K562 (cell line): ENCODE results near the gene CCL21. TPM values are rescaled to one million over a fixed set of nuclear protein-coding genes. Genes with fewer than 3 reads are reported as not detected.

Source experiments
- CREBBP ChIP-seq: IDR thresholded peaks from one replicate; pipeline ENCODE4 v1.6.1; 2012; ENCODE audit warnings: low read depth, mild to moderate bottlenecking, control low read depth, inconsistent platforms, low read length
- CTCFL ChIP-seq: IDR thresholded peaks from 2 replicates; pipeline ENCODE4 v1.6.1; 2011; ENCODE audit warnings: borderline replicate concordance, low read depth, mild to moderate bottlenecking, moderate library complexity, low read length; ENCODE audit not compliant: insufficient read depth, poor library complexity, severe bottlenecking
- E2F4 ChIP-seq: sonication (generic); formaldehyde crosslinking; IDR thresholded peaks from 2 replicates; pipeline ENCODE4 v1.8.0; 2022; ENCODE audit warnings: mild to moderate bottlenecking, low read depth, missing genetic modification reagents
- IFI16 ChIP-seq: fragments of 250-450 bp; sonication (Bioruptor Pico); IDR thresholded peaks from 2 replicates; pipeline ENCODE4 v2.1.2; 2022; ENCODE audit warnings: mild to moderate bottlenecking, inconsistent platforms
- MAFF ChIP-seq: IDR thresholded peaks from 2 replicates; pipeline ENCODE4 v1.6.1; 2012; ENCODE audit warnings: low read length, improper control_type of control experiment
- MLLT1 ChIP-seq, 2 experiments: fragments of 450-650 bp; IDR thresholded peaks; 2 replicates each; pipeline ENCODE4 v1.6.1; 2016
- PHF20 ChIP-seq: fragments of 450-650 bp; IDR thresholded peaks from 2 replicates; pipeline ENCODE4 v1.6.1; 2018; ENCODE audit not compliant: partially characterized antibody
- PHF8 ChIP-seq: fragments of 200-600 bp; sonication (generic); IDR thresholded peaks from 2 replicates; pipeline ENCODE4 v1.6.1; 2012; ENCODE audit warnings: mixed run types, mild to moderate bottlenecking, inconsistent platforms, low read length, moderate library complexity, borderline replicate concordance
- PML ChIP-seq: IDR thresholded peaks from 2 replicates; pipeline ENCODE4 v1.6.1; 2012; ENCODE audit warnings: low read length, inconsistent platforms
- PREB ChIP-seq: sonication (generic); formaldehyde crosslinking; IDR thresholded peaks from 2 replicates; pipeline ENCODE4 v1.8.1; 2023; ENCODE audit warnings: mild to moderate bottlenecking, missing genetic modification reagents
- PYGO2 ChIP-seq: fragments of 450-650 bp; IDR thresholded peaks from 2 replicates; pipeline ENCODE4 v1.6.1; 2016; ENCODE audit warnings: mild to moderate bottlenecking, missing genetic modification characterization, moderate library complexity, missing compliant biosample characterization
- RCOR1 ChIP-seq, 2 experiments: IDR thresholded peaks; 2 replicates each; pipeline ENCODE4 v1.6.1; 2012; ENCODE audit warnings: low read depth in 2 of 2, low read length in 2 of 2, borderline replicate concordance in 1 of 2, improper control_type of control experiment in 1 of 2
- RFX5 ChIP-seq: IDR thresholded peaks from 2 replicates; pipeline ENCODE4 v1.6.1; 2011; ENCODE audit warnings: low read depth, mild to moderate bottlenecking, improper control_type of control experiment, low read length
- SIN3B ChIP-seq: fragments of 450-650 bp; IDR thresholded peaks from 2 replicates; pipeline ENCODE4 v1.6.1; 2017; ENCODE audit warnings: low read depth, mild to moderate bottlenecking, moderate library complexity
- TAL1 ChIP-seq: fragments of 450-650 bp; IDR thresholded peaks from 2 replicates; pipeline ENCODE4 v1.6.1; 2016; ENCODE audit warnings: mild to moderate bottlenecking
- XRCC5 ChIP-seq: fragments of 200-400 bp; formaldehyde crosslinking; IDR thresholded peaks from 2 replicates; pipeline ENCODE4 v1.6.1; 2017; ENCODE audit warnings: low read depth, mild to moderate bottlenecking, low read length
- ZBTB7A ChIP-seq: IDR thresholded peaks from 2 replicates; pipeline ENCODE4 v1.6.1; 2011; ENCODE audit warnings: low read depth, mild to moderate bottlenecking, low read length, moderate library complexity, borderline replicate concordance; ENCODE audit not compliant: control insufficient read depth
- ZNF140 ChIP-seq: fragments of 250-450 bp; sonication (Bioruptor Pico); IDR thresholded peaks from 2 replicates; pipeline ENCODE4 v1.8.0; 2021; ENCODE audit warnings: moderate library complexity, mild to moderate bottlenecking, inconsistent platforms
- ZNF274 ChIP-seq: IDR thresholded peaks from 2 replicates; pipeline ENCODE4 v1.6.1; 2011; ENCODE audit warnings: low read depth, mild to moderate bottlenecking, low read length, moderate library complexity, borderline replicate concordance
- ZNF398 ChIP-seq: fragments of 250-450 bp; sonication (Bioruptor Pico); IDR thresholded peaks from 2 replicates; pipeline ENCODE4 v1.8.0; 2021; ENCODE audit warnings: moderate library complexity, mild to moderate bottlenecking, inconsistent platforms
- ZNF586 ChIP-seq: fragments of 450-650 bp; formaldehyde crosslinking; conservative IDR thresholded peaks from 2 replicates; pipeline ENCODE4 v1.4.0; 2020; ENCODE audit warnings: mild to moderate bottlenecking, moderate library complexity
- polyA plus RNA-seq, 8 experiments: library from polyadenylated mRNA; depleted of rRNA in 4 of 8; stranded (reverse) in 5 of 8; unstranded in 3 of 8; fragments of >200 nt; fragmentation: Nextera tagmentation in 2 of 8; fragmentation: Illumina TruSeq in 1 of 8; extraction: Ambion mirVana in 2 of 8; extraction: Trizol in 1 of 8; gene quantifications; 2 replicates each; pipeline versions ENCODE4 v1.2.1 to v1.2.3, GENCODE V29; 2011 to 2014; ENCODE audit warnings: inconsistent platforms in 1 of 8, missing spikeins in 1 of 8
- total RNA-seq, 7 experiments: library from RNA; depleted of rRNA in 6 of 7; stranded (reverse); fragments of >200 nt in 6 of 7; fragmentation: Illumina TruSeq in 2 of 7; extraction: Trizol in 2 of 7; gene quantifications; 2 replicates each; pipeline versions ENCODE4 v1.2.1 to v1.2.3, GENCODE V29; 2011 to 2021; ENCODE audit warnings: low replicate concordance in 1 of 7

Gene CCL21
- total and polyA plus RNA-seq, 9 of the 15 experiments (the other 6 are each of a cell fraction or from before 2014, with no cell fraction given), result not detected

- no peak for TF ChIP-seq CREBBP
- peak; percentile 98 for TF ChIP-seq CTCFL
- TF ChIP-seq ZNF586, result no peak
- no peak for TF ChIP-seq ZNF274
- TF ChIP-seq PML, result no peak
- TF ChIP-seq RFX5, result no peak
- TF ChIP-seq ZNF140, result no peak
- TF ChIP-seq ZBTB7A, result peak; percentile 42; the same call in 1 of the 2 replicates
- no peak for TF ChIP-seq TAL1
- TF ChIP-seq SIN3B, result no peak
- 0 out of 4 replicates have a peak, but pooled peaks of 1 of the 2 experiments have one; percentile 30 for TF ChIP-seq RCOR1 (IDR thresholded peaks at IDR 0.05; ENCODE audit: borderline replicate concordance in 1 of 2, low read depth in 2 of 2, low read length in 2 of 2)
- TF ChIP-seq E2F4, result no peak
- peak; percentile 91 for TF ChIP-seq XRCC5
- TF ChIP-seq PHF8, result no peak
- TF ChIP-seq PHF20, result peak; percentile 23
- no peak for TF ChIP-seq IFI16 (CRISPR knock-in tag)
- no peak for TF ChIP-seq ZNF398
- TF ChIP-seq PREB, result no peak
- TF ChIP-seq MLLT1 (IDR thresholded peaks at IDR 0.05), result 0 out of 4 replicates have a peak, but pooled peaks of 1 of the 2 experiments have one; percentile 14
- no peak for TF ChIP-seq MAFF
- TF ChIP-seq PYGO2 (tag), result no peak
Observed at GRCh38 chr9:34675048-34675714, 34.8 kb downstream of the CCL21 start (continued).
